ENCODE measurements around the gene MLX.

- no peak for TF ChIP-seq CTCF (IDR thresholded peaks at IDR 0.05 in 8 of 11, conservative IDR thresholded peaks at IDR 0.05 in 3 of 11)
- TF ChIP-seq POLR2A (IDR thresholded peaks at IDR 0.05) = no peak
- no peak for TF ChIP-seq POLR2AphosphoS5 (IDR thresholded peaks at IDR 0.05)
Observed at GRCh38 chr17:42559075-42559474, 7.8 kb upstream of the MLX start.
